GM21619 (cell line): ENCODE measurements around the gene UCK2.

Experiments used
- ATAC-seq: cut with Tn5 transposase; IDR thresholded peaks from one replicate; pipeline ENCODE4 v1.9.1; 2021; ENCODE audit not compliant: unreplicated experiment

UCK2 gene

GRCh38 chr1:165879946-165880345 lies 52.5 kb downstream of the UCK2 start:
- ATAC-seq = no peak

- ATAC-seq = no peak
Measured at GRCh38 chr1:165880993-165881392, 53.6 kb downstream of the UCK2 start.

- no peak for ATAC-seq
Measured at GRCh38 chr1:165882168-165882837, 54.9 kb downstream of the UCK2 start.

DNA sequence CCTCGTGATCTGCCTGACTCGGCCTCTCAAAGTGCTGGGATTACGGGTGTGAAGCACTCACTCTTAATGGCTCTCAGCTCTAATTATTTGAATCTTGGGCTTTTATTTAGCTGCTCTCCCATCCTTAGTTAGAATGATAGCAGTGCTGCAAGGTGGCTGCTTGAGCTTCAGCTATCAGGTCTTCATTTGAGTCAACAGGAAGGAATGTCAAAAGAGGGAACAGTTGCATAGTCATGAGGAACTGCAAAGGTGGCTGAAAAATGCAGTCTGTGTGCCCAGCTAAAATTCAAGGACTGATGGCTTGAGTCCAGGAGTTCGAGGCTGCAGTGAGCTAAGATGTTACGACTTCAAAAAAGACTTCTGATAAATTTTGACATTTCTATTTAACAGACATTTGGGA lies 55.6 kb downstream of the UCK2 start:
- no peak for ATAC-seq

DNA sequence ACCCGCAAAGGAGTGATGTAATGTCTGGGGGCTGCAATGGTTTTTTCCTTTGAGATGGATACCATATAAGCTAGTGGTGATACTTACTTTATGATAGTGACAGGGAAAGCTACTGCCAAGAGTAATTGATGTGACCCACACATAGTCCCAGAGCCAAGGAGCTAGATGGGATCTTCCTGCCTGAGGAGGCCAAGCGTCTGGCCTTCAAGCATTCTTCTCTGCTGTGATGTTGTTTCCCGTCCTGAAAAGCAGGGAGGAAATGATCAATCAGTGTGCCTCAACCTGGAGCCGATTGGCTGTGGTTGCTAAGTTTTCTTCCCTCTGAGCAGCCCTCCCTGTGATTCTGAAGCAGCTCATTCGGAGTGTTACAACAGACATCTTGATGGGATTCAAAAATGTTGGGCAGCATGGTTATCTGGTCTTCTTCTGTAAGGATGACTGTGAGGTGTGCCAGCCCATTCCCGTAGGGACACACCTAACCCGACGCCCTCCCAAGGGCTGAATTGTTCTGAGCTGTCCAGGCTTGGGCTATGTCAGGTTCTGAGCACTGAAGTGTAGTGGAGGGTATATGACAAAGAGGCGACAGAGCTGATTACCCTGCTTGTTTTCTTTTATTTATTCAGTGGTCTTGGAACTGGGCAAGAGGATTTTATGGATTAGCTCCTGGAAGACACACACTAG lies 56.7 kb downstream of the UCK2 start:
- no peak for ATAC-seq

DNA sequence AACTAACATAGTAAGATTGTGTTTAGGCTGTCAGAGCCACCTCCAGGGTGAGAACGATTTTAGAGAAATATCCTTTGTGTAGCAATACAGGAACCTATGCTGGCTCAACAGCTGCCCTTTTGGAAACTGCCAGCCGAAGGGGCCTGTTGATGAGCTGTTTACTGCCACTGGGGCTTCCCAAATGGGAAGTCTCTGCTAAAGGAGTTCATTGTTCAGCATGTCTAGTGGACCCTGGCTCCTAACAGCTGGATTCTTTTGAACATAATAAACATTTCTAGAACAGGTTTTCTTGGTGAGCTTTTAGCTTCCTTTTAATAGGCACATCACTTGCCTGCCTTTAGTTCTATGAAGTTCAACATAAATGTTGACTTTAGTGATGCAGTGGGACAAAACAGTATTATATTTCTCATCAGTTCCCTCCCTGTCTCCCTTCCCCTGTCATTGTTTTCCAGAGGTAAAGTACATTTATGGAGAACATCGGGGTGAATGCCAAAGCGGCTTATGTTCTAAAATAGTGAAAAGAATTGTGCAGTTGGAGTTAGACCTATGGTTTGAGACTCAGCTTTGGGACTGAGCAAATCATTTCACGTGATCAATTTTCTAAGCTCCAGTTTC lies 57.4 kb downstream of the UCK2 start:
- no peak for ATAC-seq

GRCh38 chr1:165885305-165885694 lies 57.9 kb downstream of the UCK2 start:
- no peak for ATAC-seq

DNA sequence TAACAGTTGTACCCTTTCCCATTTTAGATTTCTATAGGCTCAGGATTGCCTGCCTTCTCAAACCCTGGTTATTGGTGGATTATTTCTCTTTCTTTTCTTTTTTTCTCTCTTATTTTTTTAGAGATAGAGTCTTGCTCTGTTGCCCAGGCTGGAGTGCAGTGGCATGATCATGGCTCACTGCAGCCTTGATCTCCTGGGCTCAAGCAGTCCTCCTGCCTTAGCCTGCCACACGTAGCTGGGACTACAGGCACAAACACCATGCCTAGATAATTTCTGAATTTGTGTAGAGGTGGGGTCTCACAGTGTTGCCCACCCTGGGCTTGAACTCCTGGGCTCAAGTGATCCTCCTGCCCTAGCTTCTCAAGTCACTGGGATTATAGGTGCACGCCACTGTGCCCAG lies 58.8 kb downstream of the UCK2 start:
- ATAC-seq = no peak

DNA sequence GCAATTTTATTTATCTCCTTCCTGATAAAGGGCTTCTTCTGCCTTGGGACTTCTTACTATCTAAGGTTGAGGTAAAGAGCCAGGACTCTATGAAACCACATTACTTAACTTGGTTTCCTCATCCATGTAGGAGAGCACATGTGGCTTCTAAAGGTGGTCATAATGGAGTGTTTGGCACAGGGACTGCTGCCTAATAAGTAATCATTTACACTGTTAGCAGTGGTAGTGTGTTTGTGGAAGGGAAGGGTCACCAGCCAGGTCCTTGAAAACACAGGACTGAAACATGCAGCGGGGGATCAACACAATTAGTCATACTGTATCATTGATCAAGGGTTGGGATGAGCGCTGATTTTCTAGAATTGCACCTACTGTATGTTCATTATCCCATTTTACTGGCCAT lies 59.6 kb downstream of the UCK2 start:
- no peak for ATAC-seq

GRCh38 chr1:165887877-165888551 lies 60.6 kb downstream of the UCK2 start:
- no peak for ATAC-seq

DNA sequence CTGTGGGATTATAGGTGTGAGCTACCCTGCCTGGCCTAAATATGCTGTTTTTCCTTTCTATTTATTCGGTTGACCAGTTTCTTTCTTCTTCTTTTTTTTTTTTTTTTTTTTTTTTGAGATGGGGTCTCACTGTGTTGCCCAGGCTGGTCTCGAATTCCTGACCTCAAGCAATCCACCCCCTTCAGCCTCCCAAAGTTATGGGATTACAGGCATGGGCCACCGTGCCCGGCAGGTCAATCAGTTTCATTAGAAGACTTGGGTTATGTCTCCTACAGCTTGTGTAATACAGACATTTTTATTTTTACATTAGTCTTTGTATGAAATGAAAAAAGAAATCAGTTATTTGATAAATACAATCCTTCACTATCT lies 61.1 kb downstream of the UCK2 start:
- ATAC-seq = no peak

DNA sequence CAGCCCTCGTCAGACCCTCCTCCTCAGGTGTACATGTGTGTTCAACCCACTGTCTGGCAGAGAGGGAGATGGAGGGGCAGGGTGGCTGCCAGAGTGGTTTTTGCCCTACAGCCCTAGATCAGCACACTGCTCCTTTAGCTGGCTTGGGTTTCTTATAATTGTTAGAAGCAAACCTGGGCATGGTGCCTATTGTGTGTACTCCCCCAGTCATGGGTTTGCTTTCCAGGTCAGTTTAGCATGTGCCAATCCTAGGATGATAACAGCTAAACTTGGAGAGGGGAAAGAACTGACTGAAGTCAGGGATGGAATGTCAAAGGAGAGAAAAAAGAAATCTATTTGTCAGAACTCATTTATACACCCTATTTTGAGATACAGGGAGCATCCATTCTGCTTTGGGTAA lies 63.3 kb downstream of the UCK2 start:
- ATAC-seq = no peak

- no peak for ATAC-seq
Measured at GRCh38 chr1:165891111-165891860, 63.9 kb downstream of the UCK2 start.

DNA sequence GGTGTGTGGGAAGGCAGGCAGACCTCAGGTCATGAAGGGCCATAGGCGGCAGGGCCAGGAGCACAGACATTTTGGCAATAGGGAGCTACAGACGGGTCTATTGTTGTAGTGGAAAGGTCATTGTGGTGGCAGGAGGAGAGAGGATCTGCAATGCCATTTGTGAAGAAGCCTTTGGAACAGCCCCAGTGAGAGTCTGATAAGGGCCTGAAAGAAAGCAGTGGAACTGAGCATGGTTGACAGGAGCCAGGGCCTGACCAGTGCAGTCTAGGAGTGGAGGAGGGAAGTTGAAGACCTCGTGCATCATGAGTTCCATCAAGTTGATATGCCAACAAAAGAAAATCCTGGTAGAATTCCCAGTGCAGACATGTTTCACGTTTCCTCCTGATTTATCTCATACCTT lies 65.5 kb downstream of the UCK2 start:
- ATAC-seq = no peak

DNA sequence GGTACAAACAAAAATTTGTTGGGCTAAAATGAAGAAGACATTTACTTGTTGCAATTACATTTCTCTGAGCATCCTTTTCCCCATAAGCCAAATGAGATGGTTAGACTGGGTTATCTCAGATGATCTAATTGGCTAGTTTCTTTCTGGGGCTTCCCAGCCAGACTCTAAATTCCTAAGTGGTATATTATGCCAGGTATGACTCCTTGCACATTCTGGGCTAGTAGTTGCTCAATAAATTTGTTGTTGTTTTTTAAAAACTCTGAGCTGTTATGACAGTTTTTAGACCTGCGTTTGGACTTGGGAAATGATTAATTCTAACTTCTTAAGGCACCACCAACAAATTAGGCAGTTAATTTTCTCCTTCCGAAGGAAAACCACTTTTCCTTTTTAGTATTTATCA lies 66.1 kb downstream of the UCK2 start:
- ATAC-seq = no peak

DNA sequence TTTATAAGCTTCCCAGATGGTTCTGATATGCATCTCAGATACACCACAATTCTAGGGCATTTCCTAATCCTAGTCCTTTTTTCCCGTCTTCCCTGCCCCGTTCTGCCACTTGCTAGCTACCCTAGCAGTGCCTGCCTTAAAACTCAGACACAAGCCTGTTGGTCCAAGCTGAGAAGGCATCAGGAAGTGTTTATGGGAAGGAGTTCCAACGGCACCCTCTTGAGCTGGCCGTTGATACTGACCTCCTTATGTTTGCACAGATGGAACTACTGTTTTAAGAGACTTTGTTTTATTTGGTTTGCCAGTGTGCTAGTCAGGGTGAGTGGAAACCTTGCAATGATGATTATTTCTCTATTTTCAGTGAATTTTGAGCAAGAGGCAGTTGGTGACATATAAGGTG lies 67.2 kb downstream of the UCK2 start:
- no peak for ATAC-seq

GRCh38 chr1:165895451-165895871 lies 68.0 kb downstream of the UCK2 start:
- no peak for ATAC-seq

- no peak for ATAC-seq
Measured at GRCh38 chr1:165896277-165896676, 68.9 kb downstream of the UCK2 start.

GRCh38 chr1:165897326-165898303 lies 70.2 kb downstream of the UCK2 start:
- ATAC-seq = peak; percentile 44

- ATAC-seq = no peak
Measured at GRCh38 chr1:165898837-165899236, 71.4 kb downstream of the UCK2 start.
